ENCODE results near the gene SRGAP3.

DNA sequence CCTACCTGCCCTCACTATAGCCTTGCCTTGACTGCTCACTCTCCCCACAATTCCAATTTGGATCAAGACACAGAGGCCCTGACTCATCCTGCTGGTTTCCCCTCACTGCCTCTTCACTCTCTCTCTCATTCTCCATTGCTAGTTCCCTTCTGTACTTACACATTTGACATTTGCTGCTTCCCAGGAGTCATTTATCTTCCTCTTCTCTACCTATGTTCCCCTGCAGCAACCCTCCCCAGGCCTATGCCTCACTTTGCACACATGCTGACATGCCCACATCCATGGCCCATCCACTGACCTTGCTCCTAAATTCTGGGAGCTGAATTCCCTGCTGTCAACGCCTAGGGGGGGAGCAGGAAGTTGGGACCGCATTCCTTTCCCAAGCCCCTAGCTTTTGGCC lies 82.2 kb downstream of the SRGAP3 start:
- TF ChIP-seq, protein P1, sequence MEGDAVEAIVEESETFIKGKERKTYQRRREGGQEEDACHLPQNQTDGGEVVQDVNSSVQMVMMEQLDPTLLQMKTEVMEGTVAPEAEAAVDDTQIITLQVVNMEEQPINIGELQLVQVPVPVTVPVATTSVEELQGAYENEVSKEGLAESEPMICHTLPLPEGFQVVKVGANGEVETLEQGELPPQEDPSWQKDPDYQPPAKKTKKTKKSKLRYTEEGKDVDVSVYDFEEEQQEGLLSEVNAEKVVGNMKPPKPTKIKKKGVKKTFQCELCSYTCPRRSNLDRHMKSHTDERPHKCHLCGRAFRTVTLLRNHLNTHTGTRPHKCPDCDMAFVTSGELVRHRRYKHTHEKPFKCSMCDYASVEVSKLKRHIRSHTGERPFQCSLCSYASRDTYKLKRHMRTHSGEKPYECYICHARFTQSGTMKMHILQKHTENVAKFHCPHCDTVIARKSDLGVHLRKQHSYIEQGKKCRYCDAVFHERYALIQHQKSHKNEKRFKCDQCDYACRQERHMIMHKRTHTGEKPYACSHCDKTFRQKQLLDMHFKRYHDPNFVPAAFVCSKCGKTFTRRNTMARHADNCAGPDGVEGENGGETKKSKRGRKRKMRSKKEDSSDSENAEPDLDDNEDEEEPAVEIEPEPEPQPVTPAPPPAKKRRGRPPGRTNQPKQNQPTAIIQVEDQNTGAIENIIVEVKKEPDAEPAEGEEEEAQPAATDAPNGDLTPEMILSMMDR (IDR thresholded peaks at IDR 0.05): no peak
- TF ChIP-seq ZFX (IDR thresholded peaks at IDR 0.05; ENCODE audit: borderline replicate concordance): no peak
